Pancreas (tissue), 8 donors: ENCODE measurements around the gene ZNF747. TPM values are rescaled to one million over a fixed set of nuclear protein-coding genes. Genes with fewer than 3 reads are reported as not detected.

Experiments used
- microRNA-seq, 2 donors: library from miRNA; unstranded; fragments of <30 nt; microRNA quantifications; one replicate each; pipeline versions ENCODE4 to v1.1.0, GENCODE V29; 2019 to 2020
- polyA plus RNA-seq, 2 donors: library from polyadenylated mRNA; stranded (reverse); fragments of 200-250 nt; gene quantifications; one replicate each; pipeline ENCODE4 v1.2.3, GENCODE V29; 2013
- total RNA-seq, 6 donors: library from RNA; stranded (reverse); fragmentation: NEBNext Ultra II Directional in 4 of 6; extraction: Animal tissue kit (Norgen Biotek cat#: 25700) in 4 of 6; gene quantifications; one replicate each; pipeline versions ENCODE4 v1.2.1 to v1.2.4, GENCODE V29; 2021 to 2023
- donor health status: healthy with polysubstance abuse.
- donor health status: DM: no; HTN: no; CAD: no; lungs with moderate emphysema.
- donor health status: DM: no; HTN: no; CAD: no.
- donor health status: Bipolar disorder and iron deficiency.
- donor health status: DM: yes; HTN: yes; CAD: no.
- donor health status: DM: no; HTN: no; CAD: no.
- donor health status: DM: no; HTN: no; CAD: no.
- donor health status: DM: yes; HTN: yes; CAD: no.

ZNF747 gene
- total and polyA plus RNA-seq, 8 donors = 2.7 to 6.9 (median 5.2) TPM

Small RNA genes within 50 kb of the gene (microRNA-seq; reads per million reads assigned to microRNA genes)
- 0 reads per million in 2 donors for gene MIR4518

Other genes starting within 250 kb of the ZNF747 start
- 10 to 100 TPM; 24.8 to 36.5 (median 29.6) TPM for gene CD2BP2, start 179.6 kb downstream of the ZNF747 start, total RNA-seq
- gene CD2BP2, start 179.6 kb downstream of the ZNF747 start, polyA plus RNA-seq = 10 to 100 TPM; 29.2 to 34.5 TPM
- gene TBC1D10B, start 164.4 kb downstream of the ZNF747 start, total RNA-seq = 10 to 100 TPM; 14.5 to 23.3 (median 15.2) TPM
- gene TBC1D10B, start 164.4 kb downstream of the ZNF747 start, polyA plus RNA-seq = 10 to 100 TPM; 26.9 to 28.2 TPM
- under 1 TPM in 3 of 6 donors, not detected in 3; 0.24 to 0.84 (median 0.38) TPM for gene MYL11, start 160.1 kb downstream of the ZNF747 start, total RNA-seq
- under 1 TPM; 0.30 to 0.31 TPM for gene MYL11, start 160.1 kb downstream of the ZNF747 start, polyA plus RNA-seq
- gene SEPTIN1, start 152.3 kb downstream of the ZNF747 start, total RNA-seq = 1 to 10 TPM in 5 of 6 donors, under 1 TPM in 1; 0.63 to 1.8 (median 1.2) TPM
- gene SEPTIN1, start 152.3 kb downstream of the ZNF747 start, polyA plus RNA-seq = 1 to 10 TPM; 2.1 to 3.3 TPM
- 1 to 10 TPM; 4.0 to 6.5 (median 4.6) TPM for gene ZNF48, start 139.4 kb downstream of the ZNF747 start, total RNA-seq
- 1 to 10 TPM; 3.1 to 5.0 TPM for gene ZNF48, start 139.4 kb downstream of the ZNF747 start, polyA plus RNA-seq
- gene ZNF771, start 127.3 kb downstream of the ZNF747 start, total RNA-seq = 1 to 10 TPM; 1.5 to 5.0 (median 3.1) TPM
- gene ZNF771, start 127.3 kb downstream of the ZNF747 start, polyA plus RNA-seq = 1 to 10 TPM; 3.0 to 3.8 TPM
- gene DCTPP1, start 104.8 kb downstream of the ZNF747 start, total RNA-seq = 10 to 100 TPM; 12.2 to 20.7 (median 16.6) TPM
- 10 to 100 TPM; 12.2 to 16.9 TPM for gene DCTPP1, start 104.8 kb downstream of the ZNF747 start, polyA plus RNA-seq
- 10 to 100 TPM; 17.5 to 35.4 (median 25.4) TPM for gene SEPHS2, start 89.0 kb downstream of the ZNF747 start, total RNA-seq
- 10 to 100 TPM; 14.8 to 30.3 TPM for gene SEPHS2, start 89.0 kb downstream of the ZNF747 start, polyA plus RNA-seq
- 1 to 10 TPM; 1.1 to 9.1 (median 3.1) TPM for gene ITGAL, start 62.1 kb downstream of the ZNF747 start, total RNA-seq
- gene ITGAL, start 62.1 kb downstream of the ZNF747 start, polyA plus RNA-seq = 1 to 10 TPM in 1 of 2 donors, under 1 TPM in 1; 0.54 to 1.0 TPM
- gene ZNF768, start 8.3 kb downstream of the ZNF747 start, total RNA-seq = 10 to 100 TPM; 11.7 to 21.3 (median 13.5) TPM
- 10 to 100 TPM; 26.7 to 31.4 TPM for gene ZNF768, start 8.3 kb downstream of the ZNF747 start, polyA plus RNA-seq
- gene ZNF764, start 23.5 kb upstream of the ZNF747 start, total RNA-seq = 1 to 10 TPM; 3.1 to 5.6 (median 4.0) TPM
- gene ZNF764, start 23.5 kb upstream of the ZNF747 start, polyA plus RNA-seq = 1 to 10 TPM; 4.8 to 5.4 TPM
- gene ZNF688, start 36.9 kb upstream of the ZNF747 start, total RNA-seq = 10 to 100 TPM in 2 of 6 donors, 1 to 10 TPM in 4; 7.6 to 11.3 (median 9.6) TPM
- 10 to 100 TPM; 24.3 to 26.4 TPM for gene ZNF688, start 36.9 kb upstream of the ZNF747 start, polyA plus RNA-seq
- gene ZNF785, start 50.8 kb upstream of the ZNF747 start, total RNA-seq = 10 to 100 TPM in 1 of 6 donors, 1 to 10 TPM in 5; 7.1 to 12.1 (median 8.1) TPM
- 1 to 10 TPM; 6.3 to 8.4 TPM for gene ZNF785, start 50.8 kb upstream of the ZNF747 start, polyA plus RNA-seq
- gene ZNF689, start 75.5 kb upstream of the ZNF747 start, total RNA-seq = 1 to 10 TPM; 4.2 to 6.1 (median 5.4) TPM
- gene ZNF689, start 75.5 kb upstream of the ZNF747 start, polyA plus RNA-seq = 1 to 10 TPM; 2.9 to 4.4 TPM
- 10 to 100 TPM; 23.5 to 44.8 (median 26.8) TPM for gene PRR14, start 116.1 kb upstream of the ZNF747 start, total RNA-seq
- 100 to 1,000 TPM; 120 to 164 TPM for gene PRR14, start 116.1 kb upstream of the ZNF747 start, polyA plus RNA-seq
- 10 to 100 TPM; 16.1 to 40.4 (median 21.9) TPM for gene FBRS, start 123.6 kb upstream of the ZNF747 start, total RNA-seq
- 10 to 100 TPM; 47.0 to 60.0 TPM for gene FBRS, start 123.6 kb upstream of the ZNF747 start, polyA plus RNA-seq
- gene SRCAP, start 164.3 kb upstream of the ZNF747 start, total RNA-seq = 10 to 100 TPM; 21.3 to 39.6 (median 27.4) TPM
- 10 to 100 TPM in 1 of 2 donors, 1 to 10 TPM in 1; 7.5 to 34.0 TPM for gene SRCAP, start 164.3 kb upstream of the ZNF747 start, polyA plus RNA-seq
- gene PHKG2, start 213.6 kb upstream of the ZNF747 start, total RNA-seq = 10 to 100 TPM in 3 of 6 donors, 1 to 10 TPM in 3; 7.9 to 15.7 (median 9.5) TPM
- gene PHKG2, start 213.6 kb upstream of the ZNF747 start, polyA plus RNA-seq = 10 to 100 TPM; 42.1 to 42.3 TPM
- 1 to 10 TPM; 1.7 to 5.7 (median 3.0) TPM for gene CFAP119, start 227.2 kb upstream of the ZNF747 start, total RNA-seq
- gene CFAP119, start 227.2 kb upstream of the ZNF747 start, polyA plus RNA-seq = 10 to 100 TPM; 21.4 to 32.1 TPM
- gene RNF40, start 227.5 kb upstream of the ZNF747 start, total RNA-seq = 10 to 100 TPM; 37.7 to 66.6 (median 40.6) TPM
- gene RNF40, start 227.5 kb upstream of the ZNF747 start, polyA plus RNA-seq = 10 to 100 TPM; 65.3 to 68.4 TPM